ENCODE measurements around the gene GCNT2. TPM values are rescaled to one million over a fixed set of nuclear protein-coding genes. Genes with fewer than 3 reads are reported as not detected.
"Not testable (repeated sequence)": the region's sequence is repeated elsewhere in the genome, so short reads cannot be mapped to it uniquely, and the experiment has no call there.

GCNT2 gene
- total RNA-seq, 1 donor from 2014 or later = 17.2 TPM

DNA sequence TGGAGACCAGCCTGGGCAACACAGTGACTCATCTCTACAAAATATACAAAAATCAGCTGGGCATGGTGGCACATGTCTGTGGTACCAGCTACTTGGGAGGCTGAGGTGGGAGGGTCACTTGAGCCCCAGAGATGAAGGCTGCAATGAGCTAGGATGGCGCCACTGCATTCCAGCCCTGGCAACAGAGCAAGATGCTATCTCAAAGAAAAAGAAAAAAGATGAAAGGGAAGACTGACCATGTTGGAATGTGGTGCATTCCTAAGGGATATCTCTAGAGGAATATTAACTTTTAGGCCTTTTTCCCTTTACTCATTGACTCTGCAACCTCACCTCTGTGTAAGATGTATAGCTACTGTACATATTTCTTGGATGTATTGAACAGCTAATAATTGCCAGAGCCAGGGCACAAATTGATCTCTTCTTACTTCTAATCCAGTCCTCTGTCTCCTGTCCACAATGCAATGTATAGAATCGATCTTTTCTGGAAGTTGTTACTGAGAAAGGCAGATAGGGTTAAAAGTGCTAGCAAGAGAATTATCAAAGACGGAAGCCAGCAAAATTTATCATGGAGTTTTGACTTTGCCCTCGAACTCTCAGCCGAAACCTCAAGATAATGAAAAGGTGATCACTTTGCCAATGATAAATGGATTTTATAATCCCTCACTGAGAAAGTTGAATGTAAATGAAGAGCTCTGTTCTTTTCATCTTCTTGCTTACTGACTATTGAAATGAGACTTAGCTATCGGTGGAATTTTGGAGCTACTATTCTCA lies 46.3 kb downstream of the GCNT2 start:
- TF ChIP-seq POLR2AphosphoS5 (IDR thresholded peaks at IDR 0.05; ENCODE audit: insufficient read depth in 1 of 2, low read depth in 1 of 2) (no peak), POLR2A (IDR thresholded peaks at IDR 0.05) (no peak)
- TF ChIP-seq, protein P1, sequence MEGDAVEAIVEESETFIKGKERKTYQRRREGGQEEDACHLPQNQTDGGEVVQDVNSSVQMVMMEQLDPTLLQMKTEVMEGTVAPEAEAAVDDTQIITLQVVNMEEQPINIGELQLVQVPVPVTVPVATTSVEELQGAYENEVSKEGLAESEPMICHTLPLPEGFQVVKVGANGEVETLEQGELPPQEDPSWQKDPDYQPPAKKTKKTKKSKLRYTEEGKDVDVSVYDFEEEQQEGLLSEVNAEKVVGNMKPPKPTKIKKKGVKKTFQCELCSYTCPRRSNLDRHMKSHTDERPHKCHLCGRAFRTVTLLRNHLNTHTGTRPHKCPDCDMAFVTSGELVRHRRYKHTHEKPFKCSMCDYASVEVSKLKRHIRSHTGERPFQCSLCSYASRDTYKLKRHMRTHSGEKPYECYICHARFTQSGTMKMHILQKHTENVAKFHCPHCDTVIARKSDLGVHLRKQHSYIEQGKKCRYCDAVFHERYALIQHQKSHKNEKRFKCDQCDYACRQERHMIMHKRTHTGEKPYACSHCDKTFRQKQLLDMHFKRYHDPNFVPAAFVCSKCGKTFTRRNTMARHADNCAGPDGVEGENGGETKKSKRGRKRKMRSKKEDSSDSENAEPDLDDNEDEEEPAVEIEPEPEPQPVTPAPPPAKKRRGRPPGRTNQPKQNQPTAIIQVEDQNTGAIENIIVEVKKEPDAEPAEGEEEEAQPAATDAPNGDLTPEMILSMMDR (IDR thresholded peaks at IDR 0.05) = no peak
- H3K36me3 ChIP-seq = no peaks in the 10 kb centered on the region
- H3K27ac ChIP-seq = no peak overlapping the region
- DNase-seq (ENCODE audit: extremely low spot score in 2 of 2) = no peak
- H3K9me3 ChIP-seq = no peaks in the 10 kb centered on the region
- intact Hi-C loops (cut with DNase I) = no loop called here
- H3K27me3 ChIP-seq = no peaks in the 10 kb centered on the region
- no peaks in the 10 kb centered on the region for H3K4me1 ChIP-seq
- H3K4me3 ChIP-seq = no peak overlapping the region

DNA sequence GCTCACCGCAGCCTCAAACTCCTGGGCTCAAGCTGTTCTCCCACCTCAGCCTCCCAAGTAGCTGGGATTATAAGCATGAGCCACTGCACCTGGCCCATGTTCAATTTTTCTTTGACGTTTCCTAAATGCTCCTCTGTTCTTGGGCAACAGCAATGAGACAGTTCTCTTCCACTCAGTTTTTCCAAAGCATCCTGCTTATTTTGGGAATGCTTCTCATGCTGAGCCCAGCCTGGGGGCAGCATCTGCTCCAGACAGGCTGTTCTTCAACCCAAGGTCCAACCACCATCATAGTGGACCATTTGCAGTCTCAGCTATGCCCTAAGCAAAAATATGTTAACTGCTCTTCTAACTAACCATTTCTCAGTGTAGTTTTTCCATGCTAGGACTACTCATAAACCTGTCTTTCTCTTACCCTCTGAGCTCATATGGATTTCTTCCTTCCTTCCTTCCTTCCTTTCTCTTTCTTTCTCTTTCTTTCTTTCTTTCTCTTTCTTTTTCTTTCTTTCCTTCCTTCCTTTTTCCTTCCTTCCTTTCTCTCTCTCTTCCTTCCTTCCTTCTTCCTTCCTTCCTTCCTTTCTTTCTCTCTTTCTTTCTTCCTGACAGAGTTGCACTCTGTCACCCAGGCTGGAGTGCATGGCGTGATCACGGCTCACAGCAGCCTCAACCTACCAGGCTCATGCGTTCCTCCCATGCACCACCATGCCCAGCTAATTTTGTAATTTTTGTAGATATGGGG lies 48.4 kb downstream of the GCNT2 start:
- intact Hi-C loops (cut with DNase I) = no loop called here
- no peak for DNase-seq (ENCODE audit: extremely low spot score in 2 of 2)
- Histone ChIP-seq H3K4me1 (no peaks in the 10 kb centered on the region), H3K27me3 (no peaks in the 10 kb centered on the region), H3K9me3 (no peaks in the 10 kb centered on the region), H3K27ac (no peak overlapping the region), H3K36me3 (no peaks in the 10 kb centered on the region), H3K4me3 (no peak overlapping the region)
- TF ChIP-seq, protein P1 (IDR thresholded peaks at IDR 0.05) = no peak
- TF ChIP-seq POLR2AphosphoS5 (IDR thresholded peaks at IDR 0.05; ENCODE audit: insufficient read depth in 1 of 2, low read depth in 1 of 2) = no peak
- no peak for TF ChIP-seq POLR2A (IDR thresholded peaks at IDR 0.05)

DNA sequence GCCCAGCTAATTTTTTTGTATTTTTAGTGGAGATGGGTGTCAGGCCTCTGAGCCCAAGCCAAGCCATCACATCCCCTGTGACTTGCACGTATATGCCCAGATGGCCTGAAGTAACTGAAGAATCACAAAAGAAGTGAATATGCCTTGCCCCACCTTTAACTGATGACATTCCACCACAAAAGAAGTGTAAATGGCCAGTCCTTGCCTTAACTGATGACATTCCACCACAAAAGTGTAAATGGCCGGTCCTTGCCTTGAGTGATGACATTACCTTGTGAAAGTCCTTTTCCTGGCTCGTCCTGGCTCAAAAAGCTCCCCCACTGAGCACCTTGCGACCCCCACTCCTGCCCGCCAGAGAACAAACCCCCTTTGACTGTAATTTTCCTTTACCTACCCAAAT lies 54.4 kb downstream of the GCNT2 start:
- intact Hi-C loops (cut with DNase I); H3K36me3 ChIP-seq; H3K9me3 ChIP-seq; DNase-seq (ENCODE audit: extremely low spot score in 2 of 2); H3K27me3 ChIP-seq; H3K4me1 ChIP-seq; H3K27ac ChIP-seq; H3K4me3 ChIP-seq: not testable (repeated sequence)

DNA sequence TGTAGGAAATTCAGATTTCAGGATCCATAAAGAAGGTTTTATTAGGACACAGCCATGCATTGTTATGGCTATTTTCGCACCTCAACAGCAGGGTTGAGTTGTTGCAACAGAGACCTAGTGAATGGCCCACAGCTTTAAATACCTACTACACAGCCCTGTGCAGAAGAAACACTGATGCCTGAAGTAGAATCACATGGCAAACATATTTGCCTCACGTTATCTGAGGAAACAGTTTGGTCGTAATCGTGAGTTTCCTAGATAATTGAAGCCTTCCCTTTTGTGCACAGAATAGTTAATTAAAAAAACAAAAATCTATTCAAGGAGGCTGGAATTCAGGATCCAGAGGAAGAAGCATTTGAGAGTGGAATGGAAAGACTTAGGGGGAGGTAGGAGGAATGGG lies 55.1 kb downstream of the GCNT2 start:
- no peaks in the 10 kb centered on the region for H3K9me3 ChIP-seq
- no peak overlapping the region for H3K4me3 ChIP-seq
- TF ChIP-seq POLR2AphosphoS5 (IDR thresholded peaks at IDR 0.05; ENCODE audit: insufficient read depth in 1 of 2, low read depth in 1 of 2) (no peak), POLR2A (IDR thresholded peaks at IDR 0.05) (no peak)
- TF ChIP-seq, protein P1 (IDR thresholded peaks at IDR 0.05) = no peak
- H3K27ac ChIP-seq = no peak overlapping the region
- H3K36me3 ChIP-seq = no peaks in the 10 kb centered on the region
- intact Hi-C loops (cut with DNase I) = no loop called here
- no peak for DNase-seq (ENCODE audit: extremely low spot score in 2 of 2)
- H3K4me1 ChIP-seq = no peaks in the 10 kb centered on the region
- no peaks in the 10 kb centered on the region for H3K27me3 ChIP-seq

DNA sequence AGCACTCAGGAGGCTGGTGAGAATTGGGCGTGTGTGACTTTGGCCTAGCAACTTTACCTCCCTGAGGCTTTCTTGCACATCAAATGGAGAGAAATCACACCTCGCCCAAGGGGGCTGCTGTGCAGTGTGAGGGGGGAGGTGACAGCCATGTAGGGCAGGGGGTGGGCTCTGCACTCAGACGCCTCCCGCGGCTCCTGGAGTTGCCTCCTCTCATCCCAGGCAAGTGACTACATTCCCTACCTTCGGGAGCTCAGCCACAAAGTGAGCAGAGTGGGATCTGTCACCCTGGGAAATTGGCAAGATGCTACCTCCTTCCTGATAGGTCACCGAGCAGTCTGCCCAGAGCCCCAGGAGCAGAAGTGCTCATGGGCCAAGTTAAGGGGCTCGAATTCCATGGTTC lies 56.0 kb downstream of the GCNT2 start:
- intact Hi-C loops (cut with DNase I) = no loop called here
- H3K4me1 ChIP-seq = no peaks in the 10 kb centered on the region
- no peak overlapping the region for H3K4me3 ChIP-seq
- TF ChIP-seq POLR2AphosphoS5 (IDR thresholded peaks at IDR 0.05; ENCODE audit: insufficient read depth in 1 of 2, low read depth in 1 of 2) (no peak), POLR2A (IDR thresholded peaks at IDR 0.05) (no peak)
- TF ChIP-seq, protein P1 (IDR thresholded peaks at IDR 0.05) = no peak
- H3K27me3 ChIP-seq = no peaks in the 10 kb centered on the region
- no peak overlapping the region for H3K27ac ChIP-seq
- H3K9me3 ChIP-seq = no peaks in the 10 kb centered on the region
- no peak for DNase-seq (ENCODE audit: extremely low spot score in 2 of 2)
- no peaks in the 10 kb centered on the region for H3K36me3 ChIP-seq
